HG03378 (cell line): ENCODE measurements around the gene GDPGP1.
"Not testable (repeated sequence)": the region's sequence is repeated elsewhere in the genome, so short reads cannot be mapped to it uniquely, and the experiment has no call there.

Experiments
- ATAC-seq: cut with Tn5 transposase; IDR thresholded peaks from one replicate; pipeline ENCODE4 v1.9.1; 2021; ENCODE audit warnings: mild to moderate bottlenecking, moderate library complexity; ENCODE audit not compliant: unreplicated experiment

The GDPGP1 gene

GRCh38 chr15:90259524-90259923 is 25.5 kb downstream of the GDPGP1 start:
- ATAC-seq: peak; percentile 78

- ATAC-seq: not testable (repeated sequence)
Measured at GRCh38 chr15:90260731-90261130, 26.7 kb downstream of the GDPGP1 start.

- ATAC-seq: no peak
Measured at GRCh38 chr15:90261811-90262210, 27.8 kb downstream of the GDPGP1 start.

- no peak for ATAC-seq
Measured at GRCh38 chr15:90262426-90262825, 28.4 kb downstream of the GDPGP1 start.

- ATAC-seq: no peak
Measured at GRCh38 chr15:90264671-90265070, 30.7 kb downstream of the GDPGP1 start.

- peak; percentile 90 for ATAC-seq
Measured at GRCh38 chr15:90265271-90266060, 31.5 kb downstream of the GDPGP1 start, which contains the start of gene NGRN. Gene NGRN (plus strand): TSS chr15:90265672. CDS start chr15:90265713, 41 bp downstream.

GRCh38 chr15:90266061-90266431 is 32.0 kb downstream of the GDPGP1 start:
- ATAC-seq: no peak

- no peak for ATAC-seq
Measured at GRCh38 chr15:90266485-90266884, 32.5 kb downstream of the GDPGP1 start.

GRCh38 chr15:90268415-90268814 is 34.4 kb downstream of the GDPGP1 start:
- no peak for ATAC-seq

- ATAC-seq: no peak
Measured at GRCh38 chr15:90270502-90271150, 36.6 kb downstream of the GDPGP1 start.

- no peak for ATAC-seq
Measured at GRCh38 chr15:90271459-90272166, 37.6 kb downstream of the GDPGP1 start.

GRCh38 chr15:90278467-90278866 is 44.5 kb downstream of the GDPGP1 start:
- ATAC-seq: not testable (repeated sequence)

- not testable (repeated sequence) for ATAC-seq
Measured at GRCh38 chr15:90280743-90281142, 46.7 kb downstream of the GDPGP1 start.

GRCh38 chr15:90281637-90282036 is 47.6 kb downstream of the GDPGP1 start:
- ATAC-seq: not testable (repeated sequence)

- no peak for ATAC-seq
Measured at GRCh38 chr15:90286678-90287077, 52.7 kb downstream of the GDPGP1 start.

GRCh38 chr15:90287101-90287500 is 53.1 kb downstream of the GDPGP1 start:
- no peak for ATAC-seq

- ATAC-seq: no peak
Measured at GRCh38 chr15:90287946-90288345, 53.9 kb downstream of the GDPGP1 start.

GRCh38 chr15:90291679-90292356 is 57.8 kb downstream of the GDPGP1 start:
- no peak for ATAC-seq

- not testable (repeated sequence) for ATAC-seq
Measured at GRCh38 chr15:90293040-90293810, 59.2 kb downstream of the GDPGP1 start.

- ATAC-seq: no peak
Measured at GRCh38 chr15:90294159-90294558, 60.1 kb downstream of the GDPGP1 start.
